Ectodermal cell (in vitro differentiated cells): ENCODE measurements around the gene AK9.
A peak's percentile ranks its signal among the peaks of the same experiment; 100 is the strongest.
"Not testable (repeated sequence)": the region's sequence is repeated elsewhere in the genome, so short reads cannot be mapped to it uniquely, and the experiment has no call there.

Experiments
- H3K27ac ChIP-seq: 2 replicates; pipeline ENCODE4 v1.7.0; 2013; ENCODE audit warnings: mild to moderate bottlenecking, low read depth, low read length; ENCODE audit not compliant: insufficient read depth, poor library complexity, severe bottlenecking
- H3K27me3 ChIP-seq: 2 replicates; pipeline ENCODE4 v1.7.0; 2013; ENCODE audit warnings: mild to moderate bottlenecking, low read length; ENCODE audit not compliant: insufficient read depth, control insufficient read depth, poor library complexity, severe bottlenecking
- H3K36me3 ChIP-seq: one replicate; pipeline ENCODE4 v1.7.0; 2013; ENCODE audit warnings: low read length; ENCODE audit not compliant: control insufficient read depth, insufficient read depth
- H3K4me1 ChIP-seq: one replicate; pipeline ENCODE4 v1.7.0; 2013; ENCODE audit warnings: low read length; ENCODE audit not compliant: control insufficient read depth, insufficient read depth
- H3K4me3 ChIP-seq: 2 replicates; pipeline ENCODE4 v1.7.0; 2013; ENCODE audit warnings: low read depth, low read length, control low read depth; ENCODE audit not compliant: insufficient read depth
- H3K9me3 ChIP-seq: 2 replicates; pipeline ENCODE4 v1.7.0; 2013; ENCODE audit warnings: mild to moderate bottlenecking, low read length, moderate library complexity; ENCODE audit not compliant: control insufficient read depth
- WGBS, 2 experiments: methylation state at CpG; one replicate each; pipeline ENCODE4 v1.1.7; 2013; ENCODE audit warnings: missing lambda C conversion rate in 2 of 2; 5-methylcytosine and 5-hydroxymethylcytosine counted together

The AK9 gene

DNA sequence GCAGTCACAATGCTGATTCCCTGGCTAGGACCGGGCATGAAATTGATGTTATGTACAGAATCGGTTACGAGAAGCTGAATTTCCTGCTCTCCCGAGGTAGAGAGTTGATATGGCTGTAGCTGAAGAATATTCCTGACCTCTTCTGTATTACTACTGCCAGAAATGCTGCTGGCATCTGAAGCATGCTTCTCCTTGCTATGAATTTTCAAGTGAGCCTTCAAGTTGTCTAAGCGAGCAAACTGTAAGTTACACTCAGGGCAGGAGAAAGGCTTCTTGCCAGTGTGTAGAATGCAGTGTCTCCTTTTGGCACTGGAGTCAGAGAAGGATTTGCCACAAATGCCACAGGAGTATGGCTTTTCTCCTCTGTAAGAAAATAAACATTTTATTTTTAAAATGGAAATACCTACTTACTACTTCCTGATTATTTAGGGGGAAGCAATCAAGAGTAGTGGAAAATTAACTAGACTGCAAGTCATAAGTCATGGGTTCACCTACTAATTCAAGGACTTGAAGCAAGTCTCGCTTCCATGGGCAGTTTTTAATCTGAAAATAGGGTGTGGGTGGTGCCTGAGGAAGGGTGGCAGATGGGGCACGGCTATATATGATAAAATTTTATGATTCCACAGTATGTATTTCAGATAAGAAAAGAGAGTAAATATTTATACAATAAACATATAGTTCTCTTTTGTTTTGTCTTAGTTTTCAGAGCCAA is 224.6 kb downstream of the AK9 start:
- peaks cover 35% of the 10 kb centered on the region for H3K36me3 ChIP-seq
- no peak overlapping the region for H3K27ac ChIP-seq
- H3K9me3 ChIP-seq: no peaks in the 10 kb centered on the region
- 92 to 98% methylated on average over 6 of the region's 7 CpGs for WGBS, 2 experiments
- H3K4me3 ChIP-seq: no peak overlapping the region
- H3K4me1 ChIP-seq: no peaks in the 10 kb centered on the region
- no peaks in the 10 kb centered on the region for H3K27me3 ChIP-seq

DNA sequence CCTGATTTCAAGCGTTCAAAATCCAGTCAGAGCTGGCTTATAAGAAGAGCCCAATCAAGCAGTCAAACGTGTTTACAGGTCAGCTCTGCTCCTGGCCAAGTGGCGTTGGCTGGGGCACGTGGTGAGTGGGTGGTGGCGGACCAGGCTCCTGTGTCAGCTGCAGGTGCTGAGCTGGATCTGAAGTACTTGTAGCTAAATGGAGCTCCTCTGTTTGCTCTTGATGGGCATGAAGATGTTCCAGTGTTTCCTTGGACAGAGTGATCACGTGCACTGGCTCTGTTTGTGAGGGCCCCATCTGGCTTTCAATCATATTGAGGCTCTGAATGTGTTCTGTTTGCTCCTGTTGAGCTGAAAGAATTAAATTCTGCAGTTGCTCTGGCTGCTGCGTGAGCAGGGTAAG is 225.2 kb downstream of the AK9 start:
- Histone ChIP-seq H3K9me3 (no peaks in the 10 kb centered on the region), H3K27ac (no peak overlapping the region), H3K27me3 (no peaks in the 10 kb centered on the region), H3K4me3 (no peak overlapping the region), H3K4me1 (no peaks in the 10 kb centered on the region), H3K36me3 (peaks cover 30% of the 10 kb centered on the region)
- WGBS, 2 experiments: 94 to 97% methylated on average over 7 of the region's 7 CpGs

DNA sequence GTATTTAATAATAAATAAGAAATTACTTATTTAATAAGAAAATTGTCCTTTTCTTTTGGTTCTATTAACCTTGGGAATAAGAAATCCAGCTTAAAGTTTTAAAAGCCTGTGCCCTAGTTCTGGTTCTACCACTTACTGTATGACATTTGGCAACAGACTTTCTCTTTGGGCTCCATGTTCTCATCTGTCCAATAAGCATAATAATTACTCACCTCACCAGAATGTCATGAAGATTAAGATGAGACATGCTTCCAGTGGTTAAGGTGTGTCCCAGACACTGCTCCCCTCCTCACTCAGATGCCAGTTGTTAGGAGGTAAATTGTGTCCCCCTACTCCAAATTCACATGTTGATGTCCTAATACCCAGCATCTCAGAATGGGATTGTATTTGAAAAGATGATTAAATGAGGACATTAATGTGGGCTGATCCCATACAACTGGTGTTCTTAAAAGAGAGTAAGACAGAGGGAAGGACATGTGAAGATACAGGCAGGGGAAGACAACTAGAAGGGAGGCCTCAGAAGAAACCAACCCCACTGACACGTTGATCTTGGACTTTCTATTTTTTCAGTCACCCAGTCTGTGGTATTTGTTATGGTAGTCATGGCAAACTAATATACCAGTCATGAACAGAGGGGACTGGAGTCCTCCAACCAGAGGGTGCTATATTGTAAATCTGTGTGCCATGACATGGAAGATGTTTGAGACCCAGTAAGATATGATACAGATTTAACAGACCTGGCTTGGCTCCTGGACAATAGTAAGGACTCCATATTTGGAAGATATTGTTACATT is 229.1 kb downstream of the AK9 start:
- Histone ChIP-seq H3K4me1 (peaks cover 28% of the 10 kb centered on the region), H3K4me3 (no peak overlapping the region), H3K9me3 (no peaks in the 10 kb centered on the region), H3K27ac (no peak overlapping the region), H3K36me3 (peaks cover 23% of the 10 kb centered on the region), H3K27me3 (no peaks in the 10 kb centered on the region)
- 96 to 100% methylated on average over 1 of the region's 1 CpG for WGBS, 2 experiments

- not testable (repeated sequence) for H3K4me3 ChIP-seq, H3K27me3 ChIP-seq, H3K27ac ChIP-seq, H3K9me3 ChIP-seq
- H3K36me3 ChIP-seq: peaks cover 19% of the 10 kb centered on the region
- peaks cover 34% of the 10 kb centered on the region for H3K4me1 ChIP-seq
- 100% methylated on average over 1 of the region's 1 CpG; no CpG with 5 or more reads in 1 of the 2 experiments for WGBS, 2 experiments
These were observed 229.8 kb downstream of the AK9 start for GRCh38 chr6:109461205-109461604.

- Histone ChIP-seq H3K9me3 (no peaks in the 10 kb centered on the region), H3K27me3 (no peaks in the 10 kb centered on the region), H3K4me1 (peaks cover 34% of the 10 kb centered on the region), H3K36me3 (peaks cover 10% of the 10 kb centered on the region), H3K27ac (peak overlapping the region; percentile 40), H3K4me3 (no peak overlapping the region)
- WGBS, 2 experiments: 64 to 81% methylated on average over 2 of the region's 3 CpGs
These were observed 230.7 kb downstream of the AK9 start for GRCh38 chr6:109460161-109460829.

GRCh38 chr6:109458774-109459531 is 232.0 kb downstream of the AK9 start:
- Histone ChIP-seq H3K4me3 (no peak overlapping the region), H3K9me3 (no peaks in the 10 kb centered on the region), H3K27me3 (no peaks in the 10 kb centered on the region), H3K4me1 (peaks cover 40% of the 10 kb centered on the region), H3K27ac (no peak overlapping the region), H3K36me3 (no peaks in the 10 kb centered on the region)
- WGBS, 2 experiments: 70 to 77% methylated on average over 5 of the region's 5 CpGs

GRCh38 chr6:109457562-109457996 is 233.4 kb downstream of the AK9 start:
- H3K27ac ChIP-seq: no peak overlapping the region
- H3K4me3 ChIP-seq: no peak overlapping the region
- H3K27me3 ChIP-seq: no peaks in the 10 kb centered on the region
- WGBS, 2 experiments: 90 to 91% methylated on average over 6 of the region's 6 CpGs
- H3K4me1 ChIP-seq: peaks cover 41% of the 10 kb centered on the region
- no peaks in the 10 kb centered on the region for H3K9me3 ChIP-seq
- no peaks in the 10 kb centered on the region for H3K36me3 ChIP-seq

DNA sequence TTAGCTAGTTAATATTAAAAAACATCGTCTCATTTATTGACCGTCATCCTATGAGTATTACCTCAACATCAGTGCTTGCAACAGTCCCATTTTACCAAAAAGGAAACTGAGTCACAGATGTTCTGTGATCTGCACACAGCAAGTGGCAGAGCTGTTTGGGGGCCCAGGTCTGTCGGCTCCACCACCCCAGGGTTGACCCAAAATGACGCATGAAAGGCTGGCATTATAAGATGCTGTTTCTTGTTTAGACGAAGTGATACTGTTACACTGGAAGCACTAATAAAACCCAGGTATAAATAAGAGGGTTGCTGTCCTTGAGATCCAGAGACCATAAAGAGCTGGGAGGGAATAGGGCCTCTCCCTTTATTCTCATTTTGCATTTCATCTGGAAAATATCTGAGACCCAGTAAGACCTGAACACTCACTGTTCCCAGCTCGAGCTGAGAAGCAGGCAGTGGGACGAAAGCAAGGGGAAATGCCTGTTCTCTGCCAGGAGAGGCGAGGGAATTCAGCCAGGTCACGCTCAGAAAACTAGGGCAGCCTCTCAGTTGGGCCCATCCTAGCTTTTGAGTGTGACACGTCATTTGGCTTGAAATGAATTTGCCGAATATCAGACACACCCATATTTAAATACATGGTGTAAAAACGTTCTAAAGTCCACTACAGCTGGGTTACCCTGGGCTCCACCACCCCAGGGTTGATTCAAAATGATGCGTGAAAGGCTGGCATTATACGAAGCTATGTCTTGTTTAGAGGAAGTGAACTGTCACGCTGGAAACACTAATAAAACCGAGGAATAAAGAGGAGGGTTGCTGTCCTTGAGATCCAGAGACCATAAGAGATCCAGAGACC is 234.1 kb downstream of the AK9 start:
- Histone ChIP-seq H3K9me3 (no peaks in the 10 kb centered on the region), H3K27ac (no peak overlapping the region), H3K4me1 (peaks cover 41% of the 10 kb centered on the region), H3K27me3 (no peaks in the 10 kb centered on the region), H3K36me3 (peaks cover 3% of the 10 kb centered on the region), H3K4me3 (peak overlapping the region; percentile 61)
- WGBS, 2 experiments: 79 to 80% methylated on average over 16 of the region's 16 CpGs

GRCh38 chr6:109456111-109456583 is 234.9 kb downstream of the AK9 start:
- peaks cover 41% of the 10 kb centered on the region for H3K4me1 ChIP-seq
- H3K27me3 ChIP-seq: no peaks in the 10 kb centered on the region
- WGBS, 2 experiments: 2% methylated on average over 38 of the region's 38 CpGs

More at GRCh38 chr6:109456111-109456583, 234.9 kb downstream of the AK9 start:
- Histone ChIP-seq H3K4me3 (peak overlapping the region; percentile 61), H3K36me3 (peaks cover 6% of the 10 kb centered on the region), H3K27ac (peak overlapping the region; percentile 74), H3K9me3 (no peaks in the 10 kb centered on the region)
